NCI-H187 treated with DMSO at 0.1 percent for 48 hours (cell line): Measurements from ENCODE around the gene SLC22A2.
"Not testable (repeated sequence)": the region's sequence is repeated elsewhere in the genome, so short reads cannot be mapped to it uniquely, and the experiment has no call there.

Experiments used
- DNase-seq: peaks from one replicate; lab custom pipeline; 2025; lab: John Stamatoyannopoulos, UW

SLC22A2 gene

GRCh38 chr6:160258346-160259142 is at the start of gene SLC22A2:
Gene SLC22A2 (minus strand): TSS chr6:160258821. CDS start chr6:160258757, 64 bp downstream.
- no peak for DNase-seq

GRCh38 chr6:160305926-160306713 is 47.5 kb upstream of the SLC22A2 start:
- DNase-seq: no peak

- no peak for DNase-seq
These were observed 45.2 kb upstream of the SLC22A2 start for GRCh38 chr6:160303806-160304205.

GRCh38 chr6:160302431-160303082 is 43.9 kb upstream of the SLC22A2 start:
- DNase-seq: not testable (repeated sequence)

GRCh38 chr6:160301339-160301738 is 42.7 kb upstream of the SLC22A2 start:
- DNase-seq: no peak

GRCh38 chr6:160300076-160300695 is 41.6 kb upstream of the SLC22A2 start:
- DNase-seq: no peak

- DNase-seq: no peak
These were observed 40.9 kb upstream of the SLC22A2 start for GRCh38 chr6:160299559-160299958.

GRCh38 chr6:160298121-160298520 is 39.5 kb upstream of the SLC22A2 start:
- DNase-seq: no peak

- DNase-seq: no peak
These were observed 38.7 kb upstream of the SLC22A2 start for GRCh38 chr6:160297310-160297709.

- DNase-seq: no peak
These were observed 35.2 kb upstream of the SLC22A2 start for GRCh38 chr6:160293844-160294243.

GRCh38 chr6:160285541-160286105 is 27.0 kb upstream of the SLC22A2 start:
- DNase-seq: no peak

- DNase-seq: no peak
These were observed 26.0 kb upstream of the SLC22A2 start for GRCh38 chr6:160284575-160284974.

- no peak for DNase-seq
These were observed 23.8 kb upstream of the SLC22A2 start for GRCh38 chr6:160282444-160282843.

- no peak for DNase-seq
These were observed 21.2 kb upstream of the SLC22A2 start for GRCh38 chr6:160279850-160280249.

GRCh38 chr6:160278786-160279310 is 20.2 kb upstream of the SLC22A2 start:
- no peak for DNase-seq

GRCh38 chr6:160278311-160278710 is 19.7 kb upstream of the SLC22A2 start:
- DNase-seq: no peak

- no peak for DNase-seq
These were observed 18.9 kb upstream of the SLC22A2 start for GRCh38 chr6:160277546-160277945.

- no peak for DNase-seq
These were observed 18.5 kb upstream of the SLC22A2 start for GRCh38 chr6:160277144-160277543.

- no peak for DNase-seq
These were observed 17.5 kb upstream of the SLC22A2 start for GRCh38 chr6:160276126-160276525.

GRCh38 chr6:160275511-160276003 is 16.9 kb upstream of the SLC22A2 start:
- no peak for DNase-seq

GRCh38 chr6:160274871-160275510 is 16.4 kb upstream of the SLC22A2 start:
- no peak for DNase-seq
